Lung (tissue), 12 donors: ENCODE data around the gene LRRC56. TPM values are rescaled to one million over a fixed set of nuclear protein-coding genes. Genes with fewer than 3 reads are reported as not detected.

ENCODE experiments used
- ATAC-seq: fragments of 200-7000 bp; cut with Tn5 transposase; one replicate; pipeline ENCODE4 v1.9.1; 2020; ENCODE audit warnings: moderate number of reproducible peaks; ENCODE audit not compliant: insufficient read depth, low FRiP score
- DNase-seq, 3 donors: peaks; one replicate each; pipeline ENCODE4 v3.0.0-alpha.2; 2013 to 2017
- H3K27ac ChIP-seq, 2 donors: one replicate each; pipeline ENCODE4 v1.5.1; 2013; ENCODE audit warnings: mild to moderate bottlenecking in 2 of 2, moderate library complexity in 2 of 2, control low read depth in 1 of 2, inconsistent platforms in 1 of 2, low read depth in 1 of 2, low read length in 1 of 2
- H3K27me3 ChIP-seq, 3 donors: one replicate each; pipeline ENCODE4 v1.5.1; 2013; ENCODE audit warnings: low read length in 2 of 3; ENCODE audit not compliant: control insufficient read depth in 3 of 3, insufficient read depth in 3 of 3
- H3K36me3 ChIP-seq, 4 donors: one replicate each; pipeline ENCODE4 v1.5.1; 2013; ENCODE audit warnings: low read length in 4 of 4, mild to moderate bottlenecking in 1 of 4, moderate library complexity in 1 of 4; ENCODE audit not compliant: control insufficient read depth in 4 of 4, insufficient read depth in 4 of 4
- H3K4me1 ChIP-seq, 5 donors: one replicate each; pipeline ENCODE4 v1.5.1; 2013; ENCODE audit warnings: low read length in 5 of 5, mild to moderate bottlenecking in 2 of 5, moderate library complexity in 1 of 5; ENCODE audit not compliant: control insufficient read depth in 5 of 5, insufficient read depth in 5 of 5
- H3K4me3 ChIP-seq: one replicate; pipeline ENCODE4 v1.5.1; 2013; ENCODE audit warnings: mild to moderate bottlenecking, control low read depth, moderate library complexity
- H3K9ac ChIP-seq, 2 donors: one replicate each; pipeline ENCODE4 v1.5.1; 2013; ENCODE audit warnings: low read length in 2 of 2, control low read depth in 1 of 2; ENCODE audit not compliant: insufficient read depth in 1 of 2
- H3K9me3 ChIP-seq, 4 donors: one replicate each; pipeline ENCODE4 v1.5.1; 2013; ENCODE audit warnings: low read length in 3 of 4, mild to moderate bottlenecking in 1 of 4, moderate library complexity in 1 of 4; ENCODE audit not compliant: control insufficient read depth in 4 of 4, insufficient read depth in 3 of 4
- WGBS, 2 donors: extraction: QIAGEN DNeasy Blood & Tissue Kit; methylation state at CpG; one replicate each; pipeline ENCODE4 v1.1.7; 2013; 5-methylcytosine and 5-hydroxymethylcytosine counted together
- polyA plus RNA-seq, 2 donors: library from polyadenylated mRNA; stranded (reverse); fragments of 200-250 nt; gene quantifications; one replicate each; pipeline ENCODE4 v1.2.1, GENCODE V29; 2013
- total RNA-seq, 2 donors: library from RNA; depleted of rRNA in 1 of 2; stranded (reverse); fragments of >200 nt in 1 of 2; gene quantifications; one replicate each; pipeline ENCODE4 v1.2.1, GENCODE V29; 2014 to 2021
- TF ChIP-seq, protein P1 (sequence below): IDR thresholded peaks from 2 replicates; pipeline ENCODE4 v1.5.1; 2012; ENCODE audit warnings: mild to moderate bottlenecking; ENCODE audit errors: control extremely low read depth, extremely low read depth
- donor health status: control.
- donor health status: control.
- donor health status: Bipolar disorder and iron deficiency.
- donor health status: healthy.
- donor health status: DM: yes; HTN: yes; CAD: no.

The LRRC56 gene
- total and polyA plus RNA-seq, 4 donors: 3.4 to 11.7 (median 4.7) TPM

DNA sequence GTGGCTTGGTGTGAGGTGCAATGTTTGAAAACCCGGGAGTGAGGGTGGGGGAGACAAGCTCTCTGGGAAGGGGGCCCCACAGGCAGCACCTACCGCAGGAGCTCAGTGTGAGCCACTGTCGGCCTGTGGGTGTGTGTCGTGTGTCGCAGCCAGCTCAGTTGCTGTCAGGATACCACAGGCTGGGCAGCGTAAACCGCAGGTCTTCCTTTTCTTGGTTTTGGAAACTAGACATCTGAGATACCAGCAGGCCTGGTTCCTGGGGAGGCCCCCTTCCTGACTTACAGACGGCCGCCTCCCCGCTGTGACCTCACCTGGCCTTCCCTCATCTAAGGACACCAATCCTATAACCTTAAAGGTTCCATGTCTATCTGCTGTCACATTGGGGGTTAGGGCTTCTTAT, 59.0 kb downstream of the LRRC56 start:
- ATAC-seq (no peak), DNase-seq (no peak)
- H3K36me3 ChIP-seq: peaks cover 8 to 72% (median 25%) of the 10 kb centered on the region in 4 donors
- no peaks in the 10 kb centered on the region for H3K27me3 ChIP-seq
- H3K4me3 ChIP-seq: no peak overlapping the region
- TF ChIP-seq, protein P1, sequence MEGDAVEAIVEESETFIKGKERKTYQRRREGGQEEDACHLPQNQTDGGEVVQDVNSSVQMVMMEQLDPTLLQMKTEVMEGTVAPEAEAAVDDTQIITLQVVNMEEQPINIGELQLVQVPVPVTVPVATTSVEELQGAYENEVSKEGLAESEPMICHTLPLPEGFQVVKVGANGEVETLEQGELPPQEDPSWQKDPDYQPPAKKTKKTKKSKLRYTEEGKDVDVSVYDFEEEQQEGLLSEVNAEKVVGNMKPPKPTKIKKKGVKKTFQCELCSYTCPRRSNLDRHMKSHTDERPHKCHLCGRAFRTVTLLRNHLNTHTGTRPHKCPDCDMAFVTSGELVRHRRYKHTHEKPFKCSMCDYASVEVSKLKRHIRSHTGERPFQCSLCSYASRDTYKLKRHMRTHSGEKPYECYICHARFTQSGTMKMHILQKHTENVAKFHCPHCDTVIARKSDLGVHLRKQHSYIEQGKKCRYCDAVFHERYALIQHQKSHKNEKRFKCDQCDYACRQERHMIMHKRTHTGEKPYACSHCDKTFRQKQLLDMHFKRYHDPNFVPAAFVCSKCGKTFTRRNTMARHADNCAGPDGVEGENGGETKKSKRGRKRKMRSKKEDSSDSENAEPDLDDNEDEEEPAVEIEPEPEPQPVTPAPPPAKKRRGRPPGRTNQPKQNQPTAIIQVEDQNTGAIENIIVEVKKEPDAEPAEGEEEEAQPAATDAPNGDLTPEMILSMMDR: no peak
- 81 to 85% methylated on average over 10 of the region's 10 CpGs for WGBS, 2 donors
- no peak overlapping the region for H3K9ac ChIP-seq
- H3K9me3 ChIP-seq: no peaks in the 10 kb centered on the region
- H3K27ac ChIP-seq: no peak overlapping the region
- no peaks in the 10 kb centered on the region for H3K4me1 ChIP-seq

DNA sequence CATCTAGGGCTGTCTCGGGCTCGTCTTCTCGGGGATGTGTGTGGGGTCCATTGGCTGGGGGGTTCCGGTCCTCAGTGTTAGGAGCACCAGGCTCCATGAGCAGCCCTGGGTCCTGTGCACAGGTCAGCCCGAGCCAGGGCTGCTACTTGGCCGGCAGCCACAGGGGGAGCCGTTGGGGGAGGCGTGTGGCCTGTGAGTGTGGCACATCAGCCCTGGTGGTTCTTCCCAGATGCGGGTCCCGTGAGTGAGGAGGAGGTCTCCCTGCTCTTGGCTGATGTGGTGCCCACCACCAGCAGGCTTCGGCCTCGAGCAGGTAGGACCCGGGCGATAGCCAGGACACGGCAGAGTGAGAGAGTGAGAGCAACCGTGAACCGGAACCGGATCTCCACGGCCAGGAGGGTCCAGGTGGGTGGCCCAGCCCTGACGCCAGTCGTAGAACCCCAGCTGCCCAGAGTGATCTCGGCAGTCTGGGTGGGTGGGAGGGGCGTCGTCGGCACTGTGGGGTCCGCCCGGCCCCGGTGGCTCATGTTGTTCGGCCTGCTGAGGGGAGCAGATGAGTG, 59.9 kb downstream of the LRRC56 start:
- WGBS, 2 donors: 94 to 97% methylated on average over 29 of the region's 29 CpGs
- H3K9me3 ChIP-seq: no peaks in the 10 kb centered on the region
- DNase-seq: no peak

GRCh38 chr11:598005-598680, 60.8 kb downstream of the LRRC56 start:
- peaks cover 3 to 72% (median 25%) of the 10 kb centered on the region in 4 donors for H3K36me3 ChIP-seq

More for the DNA sequence above, 59.9 kb downstream of the LRRC56 start:
- ATAC-seq: no peak
- Histone ChIP-seq H3K9ac (no peak overlapping the region), H3K4me1 (no peaks in the 10 kb centered on the region), H3K27ac (no peak overlapping the region), H3K27me3 (no peaks in the 10 kb centered on the region), H3K36me3 (peaks cover 5 to 75% (median 30%) of the 10 kb centered on the region in 4 donors), H3K4me3 (no peak overlapping the region)
- TF ChIP-seq, protein P1: no peak

More at GRCh38 chr11:598005-598680, 60.8 kb downstream of the LRRC56 start:
- Histone ChIP-seq H3K9me3 (no peaks in the 10 kb centered on the region), H3K4me3 (no peak overlapping the region), H3K4me1 (no peaks in the 10 kb centered on the region), H3K27me3 (no peaks in the 10 kb centered on the region), H3K27ac (no peak overlapping the region), H3K9ac (no peak overlapping the region)
- DNase-seq (no peak), ATAC-seq (no peak)
- WGBS, 2 donors: 91 to 94% methylated on average over 27 to 30 of the region's 30 CpGs
- TF ChIP-seq, protein P1: no peak
